Parathyroid adenoma (tissue), 2 donors: Measurements from ENCODE around the gene RRAD.

ENCODE experiments used
- H2AFZ ChIP-seq: fragments of 300-600 bp; sonication (generic); one replicate; pipeline ENCODE4 v1.7.0; 2017; ENCODE audit warnings: antibody characterized with exemption, mild to moderate bottlenecking
- H3K27ac ChIP-seq: fragments of 300-600 bp; sonication (generic); one replicate; pipeline ENCODE4 v1.7.0; 2017
- H3K27me3 ChIP-seq: fragments of 300-600 bp; sonication (generic); one replicate; pipeline ENCODE4 v1.7.0; 2017; ENCODE audit warnings: low read length; ENCODE audit not compliant: control insufficient read depth, insufficient read depth
- H3K36me3 ChIP-seq: fragments of 300-600 bp; sonication (generic); one replicate; pipeline ENCODE4 v1.7.0; 2017; ENCODE audit warnings: low read length; ENCODE audit not compliant: control insufficient read depth, insufficient read depth
- H3K4me1 ChIP-seq: fragments of 300-600 bp; sonication (generic); one replicate; pipeline ENCODE4 v1.7.0; 2017; ENCODE audit warnings: control low read depth
- H3K4me2 ChIP-seq: fragments of 300-600 bp; sonication (generic); one replicate; pipeline ENCODE4 v1.7.0; 2017; ENCODE audit warnings: low read length
- H3K4me3 ChIP-seq: fragments of 300-600 bp; sonication (generic); one replicate; pipeline ENCODE4 v1.7.0; 2017; ENCODE audit warnings: low read depth, low read length
- H3K79me2 ChIP-seq: fragments of 300-600 bp; sonication (generic); one replicate; pipeline ENCODE4 v1.7.0; 2017; ENCODE audit warnings: control low read depth
- H3K9ac ChIP-seq: fragments of 300-600 bp; sonication (generic); one replicate; pipeline ENCODE4 v1.7.0; 2017; ENCODE audit warnings: mild to moderate bottlenecking
- H3K9me3 ChIP-seq: fragments of 300-600 bp; sonication (generic); one replicate; pipeline ENCODE4 v1.7.0; 2017; ENCODE audit warnings: low read length; ENCODE audit not compliant: control insufficient read depth
- CTCF ChIP-seq: fragments of 300-600 bp; sonication (generic); IDR thresholded peaks from one replicate; pipeline ENCODE4 v1.7.0; 2017; ENCODE audit warnings: antibody characterized with exemption, mild to moderate bottlenecking
- donor health status: primary hyperparathyroidism.

Gene RRAD

GRCh38 chr16:66954097-66954659 is 28.8 kb upstream of the RRAD start:
- no peak overlapping the region for H3K27ac ChIP-seq
- H3K4me1 ChIP-seq: peaks cover 3% of the 10 kb centered on the region
- H2AFZ ChIP-seq: peak overlapping the region; percentile 35
- H3K4me2 ChIP-seq: no peak overlapping the region
- H3K36me3 ChIP-seq: no peaks in the 10 kb centered on the region
- no peaks in the 10 kb centered on the region for H3K9me3 ChIP-seq
- H3K27me3 ChIP-seq: no peaks in the 10 kb centered on the region
- H3K79me2 ChIP-seq: no peaks in the 10 kb centered on the region
- no peak overlapping the region for H3K4me3 ChIP-seq
- no peak overlapping the region for H3K9ac ChIP-seq
- peak; percentile 84 for TF ChIP-seq CTCF

- H3K9me3 ChIP-seq: no peaks in the 10 kb centered on the region
- no peak overlapping the region for H3K4me2 ChIP-seq
- no peak overlapping the region for H3K9ac ChIP-seq
- peaks cover 3% of the 10 kb centered on the region for H3K4me1 ChIP-seq
- H3K36me3 ChIP-seq: no peaks in the 10 kb centered on the region
- no peaks in the 10 kb centered on the region for H3K27me3 ChIP-seq
- H3K4me3 ChIP-seq: no peak overlapping the region
- TF ChIP-seq CTCF: no peak
- H3K27ac ChIP-seq: no peak overlapping the region
- no peaks in the 10 kb centered on the region for H3K79me2 ChIP-seq
- peak overlapping the region; percentile 35 for H2AFZ ChIP-seq
These were observed 28.2 kb upstream of the RRAD start for GRCh38 chr16:66953462-66954096.

- Histone ChIP-seq H3K4me2 (no peak overlapping the region), H3K27ac (no peak overlapping the region), H3K36me3 (no peaks in the 10 kb centered on the region), H3K9ac (no peak overlapping the region), H3K79me2 (no peaks in the 10 kb centered on the region), H3K4me1 (peaks cover 11% of the 10 kb centered on the region), H2AFZ (no peak overlapping the region), H3K27me3 (no peaks in the 10 kb centered on the region), H3K4me3 (no peak overlapping the region), H3K9me3 (no peaks in the 10 kb centered on the region)
- TF ChIP-seq CTCF: no peak
These were observed 27.2 kb upstream of the RRAD start for GRCh38 chr16:66952430-66953110.

- Histone ChIP-seq H3K79me2 (no peaks in the 10 kb centered on the region), H3K36me3 (no peaks in the 10 kb centered on the region), H3K27ac (no peak overlapping the region), H3K4me2 (no peak overlapping the region), H3K9me3 (no peaks in the 10 kb centered on the region), H3K4me3 (no peak overlapping the region), H3K4me1 (peaks cover 17% of the 10 kb centered on the region), H3K27me3 (no peaks in the 10 kb centered on the region), H2AFZ (no peak overlapping the region), H3K9ac (no peak overlapping the region)
- no peak for TF ChIP-seq CTCF
These were observed 25.8 kb upstream of the RRAD start for GRCh38 chr16:66950971-66951790.
